PFSK-1 (cell line): Measurements from ENCODE around the gene ZSCAN22.

Experiments used
- FOXP2 ChIP-seq: optimal IDR thresholded peaks from 2 replicates; pipeline ENCODE3; 2011; ENCODE audit warnings: borderline replicate concordance, control low read depth, inconsistent platforms; ENCODE audit not compliant: insufficient read depth; ENCODE audit errors: extremely low read length, extremely low read depth
- POLR2AphosphoS5 ChIP-seq: IDR thresholded peaks from 2 replicates; pipeline ENCODE4 v1.6.1; 2012; ENCODE audit warnings: low read depth, mild to moderate bottlenecking, control low read depth, low read length, moderate library complexity
- REST ChIP-seq, 2 experiments: IDR thresholded peaks; 2 replicates each; pipeline versions ENCODE4 v1.6.1 to v1.8.0; 2011 to 2012; ENCODE audit warnings: low read depth in 2 of 2, low read length in 2 of 2, control low read depth in 1 of 2, inconsistent platforms in 1 of 2, mild to moderate bottlenecking in 1 of 2, moderate library complexity in 1 of 2; ENCODE audit not compliant: insufficient read depth in 1 of 2
- SIN3A ChIP-seq: IDR thresholded peaks from 2 replicates; pipeline ENCODE4 v1.6.1; 2012; ENCODE audit warnings: mild to moderate bottlenecking, low read length, moderate library complexity, borderline replicate concordance; ENCODE audit not compliant: insufficient read depth
- TAF1 ChIP-seq: IDR thresholded peaks from 2 replicates; pipeline ENCODE4 v1.6.1; 2012; ENCODE audit warnings: low read length, control low read depth, borderline replicate concordance; ENCODE audit not compliant: insufficient read depth

The ZSCAN22 gene

GRCh38 chr19:58368561-58369360 lies 42.0 kb downstream of the ZSCAN22 start:
- TF ChIP-seq POLR2AphosphoS5 = no peak

GRCh38 chr19:58372311-58373133 lies 45.7 kb downstream of the ZSCAN22 start:
- no peak for TF ChIP-seq SIN3A
- TF ChIP-seq POLR2AphosphoS5 = no peak
- TF ChIP-seq TAF1 = no peak
- TF ChIP-seq FOXP2 = no peak
- TF ChIP-seq REST (IDR thresholded peaks at IDR 0.05; ENCODE audit: insufficient read depth in 1 of 2, low read depth in 2 of 2, low read length in 2 of 2) = no peak

GRCh38 chr19:58374200-58374599 lies 47.4 kb downstream of the ZSCAN22 start:
- TF ChIP-seq POLR2AphosphoS5 (no peak), TAF1 (no peak), REST (IDR thresholded peaks at IDR 0.05; ENCODE audit: insufficient read depth in 1 of 2, low read depth in 2 of 2, low read length in 2 of 2) (no peak), SIN3A (no peak), FOXP2 (no peak)

- TF ChIP-seq TAF1 (no peak), FOXP2 (no peak), REST (IDR thresholded peaks at IDR 0.05; ENCODE audit: insufficient read depth in 1 of 2, low read depth in 2 of 2, low read length in 2 of 2) (no peak), POLR2AphosphoS5 (no peak), SIN3A (no peak)
Measured at GRCh38 chr19:58379246-58379645, 52.5 kb downstream of the ZSCAN22 start.

GRCh38 chr19:58380037-58380661 lies 53.4 kb downstream of the ZSCAN22 start:
- TF ChIP-seq POLR2AphosphoS5 (no peak), FOXP2 (no peak), SIN3A (no peak), TAF1 (no peak)
